Measurements from ENCODE around the gene RSPH1.
A peak's percentile ranks its signal among the peaks of the same experiment; 100 is the strongest.

Gene RSPH1

GRCh38 chr21:42524341-42525028 is 28.5 kb upstream of the RSPH1 start:
- H3K4me3 ChIP-seq (ENCODE audit: insufficient read length, low read depth), result peak overlapping the region; percentile 40
- H3K9me3 ChIP-seq (ENCODE audit: insufficient read depth, low read length), result no peaks in the 10 kb centered on the region
- no peak for DNase-seq (ENCODE audit: low read depth, low spot score)
- no peak for TF ChIP-seq SUZ12 (IDR thresholded peaks at IDR 0.05; ENCODE audit: extremely low read depth, insufficient read depth, insufficient read length)
- no peak for TF ChIP-seq ZNF274 (IDR thresholded peaks at IDR 0.05; ENCODE audit: low read depth, low read length)
- no peak for TF ChIP-seq YY1 (IDR thresholded peaks at IDR 0.05; ENCODE audit: insufficient read depth, insufficient read length)
- H3K36me3 ChIP-seq (ENCODE audit: insufficient read depth, insufficient read length, low read length), result peaks cover 5% of the 10 kb centered on the region
- no peaks in the 10 kb centered on the region for H3K27me3 ChIP-seq (ENCODE audit: insufficient read depth, insufficient read length)
- H3K9ac ChIP-seq (ENCODE audit: insufficient read length, low read depth), result peak overlapping the region; percentile 33
- peaks cover 10% of the 10 kb centered on the region for H3K4me1 ChIP-seq (ENCODE audit: insufficient read depth, insufficient read length)

GRCh38 chr21:42523941-42524340 is 27.9 kb upstream of the RSPH1 start:
- no peak for DNase-seq (ENCODE audit: low read depth, low spot score)
- no peaks in the 10 kb centered on the region for H3K27me3 ChIP-seq (ENCODE audit: insufficient read depth, insufficient read length)
- no peaks in the 10 kb centered on the region for H3K9me3 ChIP-seq (ENCODE audit: insufficient read depth, low read length)
- H3K9ac ChIP-seq (ENCODE audit: insufficient read length, low read depth), result no peak overlapping the region
- no peak overlapping the region for H3K4me3 ChIP-seq (ENCODE audit: insufficient read length, low read depth)
- TF ChIP-seq YY1 (IDR thresholded peaks at IDR 0.05; ENCODE audit: insufficient read depth, insufficient read length), result no peak
- peaks cover 10% of the 10 kb centered on the region for H3K4me1 ChIP-seq (ENCODE audit: insufficient read depth, insufficient read length)
- peaks cover 10% of the 10 kb centered on the region for H3K36me3 ChIP-seq (ENCODE audit: insufficient read depth, insufficient read length, low read length)

- no peak overlapping the region for H3K4me3 ChIP-seq (ENCODE audit: insufficient read length, low read depth)
- DNase-seq (ENCODE audit: low read depth, low spot score), result no peak
- H3K9ac ChIP-seq (ENCODE audit: insufficient read length, low read depth), result no peak overlapping the region
- peaks cover 14% of the 10 kb centered on the region for H3K4me1 ChIP-seq (ENCODE audit: insufficient read depth, insufficient read length)
- H3K9me3 ChIP-seq (ENCODE audit: insufficient read depth, low read length), result no peaks in the 10 kb centered on the region
- TF ChIP-seq ZNF274 (IDR thresholded peaks at IDR 0.05; ENCODE audit: low read depth, low read length) (no peak), YY1 (IDR thresholded peaks at IDR 0.05; ENCODE audit: insufficient read depth, insufficient read length) (no peak), SUZ12 (IDR thresholded peaks at IDR 0.05; ENCODE audit: extremely low read depth, insufficient read depth, insufficient read length) (no peak)
- peaks cover 16% of the 10 kb centered on the region for H3K36me3 ChIP-seq (ENCODE audit: insufficient read depth, insufficient read length, low read length)
- H3K27me3 ChIP-seq (ENCODE audit: insufficient read depth, insufficient read length), result no peaks in the 10 kb centered on the region
Measured at GRCh38 chr21:42523211-42523610, 27.2 kb upstream of the RSPH1 start.

- no peaks in the 10 kb centered on the region for H3K9me3 ChIP-seq (ENCODE audit: insufficient read depth, low read length)
- no peak overlapping the region for H3K9ac ChIP-seq (ENCODE audit: insufficient read length, low read depth)
- peaks cover 15% of the 10 kb centered on the region for H3K4me1 ChIP-seq (ENCODE audit: insufficient read depth, insufficient read length)
- H3K4me3 ChIP-seq (ENCODE audit: insufficient read length, low read depth), result no peak overlapping the region
- peaks cover 16% of the 10 kb centered on the region for H3K36me3 ChIP-seq (ENCODE audit: insufficient read depth, insufficient read length, low read length)
- no peak for DNase-seq (ENCODE audit: low read depth, low spot score)
- no peaks in the 10 kb centered on the region for H3K27me3 ChIP-seq (ENCODE audit: insufficient read depth, insufficient read length)
- TF ChIP-seq SUZ12 (IDR thresholded peaks at IDR 0.05; ENCODE audit: extremely low read depth, insufficient read depth, insufficient read length) (no peak), YY1 (IDR thresholded peaks at IDR 0.05; ENCODE audit: insufficient read depth, insufficient read length) (no peak)
Measured at GRCh38 chr21:42522771-42523170, 26.7 kb upstream of the RSPH1 start.

GRCh38 chr21:42522271-42522670 is 26.2 kb upstream of the RSPH1 start:
- no peak for TF ChIP-seq YY1 (IDR thresholded peaks at IDR 0.05; ENCODE audit: insufficient read depth, insufficient read length)
- TF ChIP-seq SUZ12 (IDR thresholded peaks at IDR 0.05; ENCODE audit: extremely low read depth, insufficient read depth, insufficient read length), result no peak
- no peak for TF ChIP-seq ZNF274 (IDR thresholded peaks at IDR 0.05; ENCODE audit: low read depth, low read length)
- Histone ChIP-seq H3K9ac (ENCODE audit: insufficient read length, low read depth) (no peak overlapping the region), H3K4me1 (ENCODE audit: insufficient read depth, insufficient read length) (peaks cover 16% of the 10 kb centered on the region), H3K9me3 (ENCODE audit: insufficient read depth, low read length) (no peaks in the 10 kb centered on the region), H3K4me3 (ENCODE audit: insufficient read length, low read depth) (no peak overlapping the region), H3K27me3 (ENCODE audit: insufficient read depth, insufficient read length) (no peaks in the 10 kb centered on the region), H3K36me3 (ENCODE audit: insufficient read depth, insufficient read length, low read length) (peaks cover 16% of the 10 kb centered on the region)
- no peak for DNase-seq (ENCODE audit: low read depth, low spot score)

GRCh38 chr21:42521805-42522204 is 25.8 kb upstream of the RSPH1 start:
- Histone ChIP-seq H3K27me3 (ENCODE audit: insufficient read depth, insufficient read length) (no peaks in the 10 kb centered on the region), H3K4me1 (ENCODE audit: insufficient read depth, insufficient read length) (peaks cover 16% of the 10 kb centered on the region), H3K9me3 (ENCODE audit: insufficient read depth, low read length) (no peaks in the 10 kb centered on the region), H3K36me3 (ENCODE audit: insufficient read depth, insufficient read length, low read length) (peaks cover 16% of the 10 kb centered on the region), H3K9ac (ENCODE audit: insufficient read length, low read depth) (no peak overlapping the region), H3K4me3 (ENCODE audit: insufficient read length, low read depth) (no peak overlapping the region)
- TF ChIP-seq SUZ12 (IDR thresholded peaks at IDR 0.05; ENCODE audit: extremely low read depth, insufficient read depth, insufficient read length) (no peak), ZNF274 (IDR thresholded peaks at IDR 0.05; ENCODE audit: low read depth, low read length) (no peak), YY1 (IDR thresholded peaks at IDR 0.05; ENCODE audit: insufficient read depth, insufficient read length) (no peak)
- DNase-seq (ENCODE audit: low read depth, low spot score), result no peak

GRCh38 chr21:42521384-42521783 is 25.4 kb upstream of the RSPH1 start:
- Histone ChIP-seq H3K9me3 (ENCODE audit: insufficient read depth, low read length) (no peaks in the 10 kb centered on the region), H3K4me1 (ENCODE audit: insufficient read depth, insufficient read length) (peaks cover 15% of the 10 kb centered on the region), H3K36me3 (ENCODE audit: insufficient read depth, insufficient read length, low read length) (peaks cover 16% of the 10 kb centered on the region), H3K9ac (ENCODE audit: insufficient read length, low read depth) (no peak overlapping the region), H3K27me3 (ENCODE audit: insufficient read depth, insufficient read length) (no peaks in the 10 kb centered on the region), H3K4me3 (ENCODE audit: insufficient read length, low read depth) (no peak overlapping the region)
- DNase-seq (ENCODE audit: low read depth, low spot score), result no peak
- TF ChIP-seq YY1 (IDR thresholded peaks at IDR 0.05; ENCODE audit: insufficient read depth, insufficient read length) (no peak), SUZ12 (IDR thresholded peaks at IDR 0.05; ENCODE audit: extremely low read depth, insufficient read depth, insufficient read length) (no peak), ZNF274 (IDR thresholded peaks at IDR 0.05; ENCODE audit: low read depth, low read length) (no peak)

Data from NT2/D1 (cell line).